DMS153 treated with DMSO at 0.1 percent for 48 hours (cell line): ENCODE measurements around the gene UBE2D4.
"Not testable (repeated sequence)": the region's sequence is repeated elsewhere in the genome, so short reads cannot be mapped to it uniquely, and the experiment has no call there.

Experiments used
- DNase-seq: peaks from one replicate; lab custom pipeline; 2025; ENCODE audit not compliant: unreplicated experiment; lab: John Stamatoyannopoulos, UW

UBE2D4 gene

GRCh38 chr7:43925984-43926797 lies at the start of gene UBE2D4:
UBE2D4 (plus strand) TSS chr7:43926436; CDS start chr7:43926533, 97 bp downstream.
- DNase-seq: peak; percentile 83

DNA sequence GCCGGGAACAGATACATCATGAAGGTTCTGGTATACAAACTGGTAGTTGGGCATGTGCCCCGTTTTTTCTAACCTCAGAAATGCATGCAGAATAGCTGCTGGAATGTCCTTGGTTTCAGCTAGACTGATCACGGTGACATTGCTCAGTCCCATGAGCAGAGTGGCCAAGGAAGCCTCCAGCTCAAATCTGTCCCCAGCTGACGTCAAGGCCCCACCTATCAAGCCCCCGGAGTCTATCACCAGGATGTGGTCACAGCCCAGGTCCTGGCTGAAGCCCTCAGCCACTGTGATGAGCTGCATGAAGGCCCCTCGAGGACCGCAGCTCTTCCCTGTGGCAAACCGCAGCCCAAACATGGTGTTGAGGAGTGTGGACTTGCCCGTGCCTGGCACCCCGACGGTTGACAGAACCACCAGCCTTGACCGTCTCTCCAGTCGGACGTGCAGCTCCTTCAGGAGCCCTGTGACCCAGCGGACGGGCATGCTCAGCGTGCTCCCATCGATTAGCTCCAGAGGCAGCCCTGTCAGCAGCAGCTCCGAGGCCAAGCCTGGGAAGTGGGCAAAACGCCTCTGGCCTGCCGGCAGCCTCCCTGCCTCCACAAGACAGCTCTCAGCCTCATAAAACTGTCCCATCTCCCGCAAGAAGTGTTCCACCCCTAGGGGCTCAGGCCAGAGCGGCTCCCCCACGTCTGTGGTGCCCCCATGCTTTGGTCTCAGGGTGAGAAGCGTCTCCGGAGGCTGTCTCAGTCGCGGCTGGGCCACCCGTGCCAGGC lies 49.1 kb upstream of the UBE2D4 start:
- no peak for DNase-seq

GRCh38 chr7:43877968-43878864 lies 48.0 kb upstream of the UBE2D4 start:
- DNase-seq: no peak

GRCh38 chr7:43878867-43879266 lies 47.4 kb upstream of the UBE2D4 start:
- no peak for DNase-seq

- no peak for DNase-seq
Measured at GRCh38 chr7:43879477-43879876, 46.8 kb upstream of the UBE2D4 start.

DNA sequence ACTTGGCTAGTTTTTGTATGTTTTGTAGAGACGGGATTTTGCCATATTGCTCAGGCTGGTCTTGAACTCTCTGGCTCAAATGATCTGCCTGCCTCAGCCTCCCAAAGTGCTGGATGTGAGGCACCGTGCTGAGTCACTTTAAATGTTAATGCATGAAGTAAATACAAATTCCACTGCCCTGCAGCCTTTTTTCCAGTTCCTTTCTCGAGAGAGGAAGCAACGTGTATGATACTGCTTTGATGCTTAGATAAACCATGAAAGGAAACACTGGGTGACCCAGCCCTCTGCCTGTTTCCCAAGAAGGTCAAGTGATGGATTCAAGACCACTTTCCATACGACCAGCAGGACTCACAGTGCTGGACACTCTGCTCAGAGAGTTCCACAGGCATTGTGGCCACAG lies 45.6 kb upstream of the UBE2D4 start:
- no peak for DNase-seq

- no peak for DNase-seq
Measured at GRCh38 chr7:43884209-43884608, 42.0 kb upstream of the UBE2D4 start.

GRCh38 chr7:43884617-43885016 lies 41.6 kb upstream of the UBE2D4 start:
- DNase-seq: no peak

GRCh38 chr7:43888993-43889945 lies 37.0 kb upstream of the UBE2D4 start:
- DNase-seq: no peak

DNA sequence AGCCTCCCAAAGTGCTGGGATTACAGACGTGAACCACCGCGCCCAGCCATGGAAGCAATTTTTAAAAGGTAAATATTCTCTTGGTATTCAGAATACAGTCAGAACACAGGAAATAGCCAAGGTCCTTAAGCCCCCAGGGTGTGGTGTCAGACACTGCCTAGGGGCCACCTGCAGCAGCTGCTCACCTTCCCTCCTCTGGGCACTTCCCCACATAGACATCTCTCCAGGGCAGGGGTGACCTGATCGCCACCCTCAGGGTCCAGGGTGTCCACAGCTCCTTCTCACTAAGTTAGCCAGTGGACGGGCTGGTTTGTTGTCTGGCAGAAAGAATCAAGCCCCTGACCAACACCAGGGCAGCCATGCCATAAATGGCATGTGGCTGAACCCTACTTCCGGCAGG lies 35.8 kb upstream of the UBE2D4 start:
- no peak for DNase-seq

DNA sequence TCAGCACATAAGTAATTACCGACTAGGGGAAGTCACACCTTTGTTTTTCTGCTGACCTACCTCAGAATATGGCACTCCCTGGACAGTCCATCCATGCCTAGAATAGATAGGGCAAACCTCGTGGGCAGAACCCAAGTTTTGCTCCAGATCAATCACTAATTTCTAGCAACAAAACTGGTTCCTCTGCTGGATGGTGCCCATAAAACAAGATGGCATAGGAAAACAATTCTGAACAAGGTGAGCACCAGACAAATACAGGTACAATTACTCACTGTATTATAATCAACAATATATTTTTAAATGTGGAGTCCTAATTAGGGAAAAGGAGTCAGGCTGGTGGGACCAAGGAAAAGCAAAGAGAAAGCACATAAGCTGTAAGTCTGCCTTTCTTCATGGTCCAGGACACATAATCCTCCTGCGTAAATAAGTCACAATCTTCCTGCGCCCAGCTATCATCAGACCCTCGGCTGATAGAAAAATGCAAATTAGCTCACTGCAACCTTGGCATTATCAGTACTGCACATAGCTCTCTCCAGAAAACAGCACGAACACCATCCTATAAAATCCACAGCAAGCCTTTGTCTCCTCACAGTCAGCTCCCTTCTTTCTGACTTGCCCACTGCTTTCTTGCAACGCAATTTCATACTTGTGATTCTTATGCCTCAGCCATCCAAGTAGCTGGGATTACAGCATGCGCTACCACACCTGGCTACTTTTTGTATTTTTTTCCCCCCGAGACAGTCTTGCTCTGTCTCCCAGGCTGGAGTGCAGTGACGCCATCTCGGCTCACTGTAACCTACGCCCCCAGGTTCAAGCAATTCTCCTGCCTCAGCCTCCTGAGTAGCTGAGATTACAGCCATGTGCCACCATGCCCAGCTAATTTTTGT lies 34.9 kb upstream of the UBE2D4 start:
- DNase-seq: no peak

GRCh38 chr7:43895847-43896415 lies 30.3 kb upstream of the UBE2D4 start:
- DNase-seq: no peak

- DNase-seq: not testable (repeated sequence)
Measured at GRCh38 chr7:43898571-43898970, 27.7 kb upstream of the UBE2D4 start.

GRCh38 chr7:43902542-43903054 lies 23.6 kb upstream of the UBE2D4 start:
- no peak for DNase-seq

DNA sequence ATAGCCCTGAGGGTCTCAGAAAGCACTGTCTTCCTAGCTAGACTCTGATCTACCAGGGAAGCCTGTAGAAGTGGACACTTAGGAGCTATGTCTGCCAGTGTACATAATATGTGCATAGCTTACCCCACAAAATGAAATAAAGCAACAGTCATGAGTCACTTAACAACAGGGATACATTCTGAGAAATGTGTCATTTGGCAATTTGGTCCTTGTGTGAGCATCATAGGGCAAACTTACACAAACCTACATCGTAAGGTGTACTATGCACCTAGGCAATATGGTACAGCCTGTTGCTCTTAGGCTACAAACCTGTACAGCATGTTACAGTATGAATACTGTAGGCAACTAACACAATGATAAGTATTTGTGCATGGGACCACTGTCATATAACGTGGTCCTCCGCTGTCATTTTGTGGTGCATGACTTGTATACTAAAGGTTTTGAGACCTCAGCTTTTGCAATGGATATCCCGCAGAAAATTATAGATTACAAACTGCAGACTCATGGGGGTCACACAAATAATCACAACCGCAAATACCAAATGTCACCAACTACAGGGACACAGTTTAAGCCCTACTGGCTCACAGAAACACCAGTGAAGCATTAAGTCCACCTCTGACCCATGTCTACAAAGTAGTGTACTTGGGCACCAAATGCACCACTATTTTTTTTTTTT lies 21.6 kb upstream of the UBE2D4 start:
- DNase-seq: no peak

GRCh38 chr7:43905209-43905946 lies 20.9 kb upstream of the UBE2D4 start:
- no peak for DNase-seq

DNA sequence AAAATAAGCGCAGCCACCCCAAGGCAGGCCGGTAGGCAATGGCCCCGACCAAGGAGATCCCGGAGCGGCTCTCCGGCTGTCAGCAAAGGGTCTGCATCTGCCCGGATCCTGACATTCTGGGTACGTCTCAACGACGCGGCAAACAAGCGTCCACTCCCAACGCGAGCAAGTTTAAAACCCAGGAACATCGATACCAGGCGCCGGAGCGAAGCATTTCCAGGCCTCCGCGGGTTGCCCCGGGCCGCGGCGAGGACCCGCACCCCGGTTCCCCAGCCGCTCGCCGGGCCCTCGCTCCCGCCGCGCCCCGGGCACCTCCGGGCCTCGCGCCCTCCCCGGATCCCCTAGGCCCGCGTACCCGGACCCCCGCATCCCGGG lies 20.3 kb upstream of the UBE2D4 start:
- DNase-seq: peak; percentile 5
